Measurements from ENCODE around the gene CRACR2A.

The CRACR2A gene

DNA sequence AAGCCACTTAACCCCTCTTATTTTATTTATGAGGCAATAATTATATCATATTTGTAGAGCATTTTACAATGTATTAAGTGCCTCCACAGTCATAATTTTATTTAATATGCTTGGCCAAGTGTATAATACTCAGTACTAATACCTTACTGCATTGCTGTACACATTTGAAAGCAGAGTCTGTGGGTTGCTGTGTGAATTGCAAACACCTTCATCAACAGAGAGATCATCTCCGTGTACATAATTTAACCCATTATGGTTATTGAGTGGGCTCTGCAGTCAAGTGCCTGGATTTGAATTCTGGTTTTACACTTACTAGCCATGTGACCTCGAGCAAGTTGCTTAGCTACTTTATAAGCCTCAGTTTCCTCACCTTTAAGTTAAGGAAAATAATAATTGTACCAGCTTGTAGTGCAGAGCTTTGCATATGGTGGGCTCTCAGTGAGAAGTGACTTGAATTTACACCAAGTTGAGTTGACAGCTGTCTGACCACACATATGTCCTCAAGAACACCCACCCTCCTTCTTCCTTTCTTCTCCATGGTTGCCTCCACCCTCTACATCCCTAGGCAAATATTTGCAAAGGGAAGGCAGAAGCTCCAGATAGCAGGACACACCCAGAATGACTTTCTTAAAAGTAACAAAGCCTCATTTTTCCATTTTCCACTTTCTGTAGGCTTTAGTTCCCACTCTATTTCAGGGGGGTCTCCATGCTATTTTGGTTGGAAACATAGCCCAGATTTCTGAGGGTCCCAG is 12.3 kb downstream of the CRACR2A start:
- no peak overlapping the region for H3K9ac ChIP-seq (ENCODE audit: low read length)
- no peaks in the 10 kb centered on the region for H3K4me1 ChIP-seq (ENCODE audit: insufficient read depth, low read length, severe bottlenecking)
- peaks cover 27% of the 10 kb centered on the region; the same call in 1 of the 2 replicates for H3K36me3 ChIP-seq (ENCODE audit: insufficient read depth, low read length)
- no peaks in the 10 kb centered on the region for H3F3A ChIP-seq (ENCODE audit: insufficient read depth, low read length)
- no peak overlapping the region for H2AFZ ChIP-seq (ENCODE audit: low read length)
- H3K27ac ChIP-seq (ENCODE audit: low read depth, low read length, poor library complexity, severe bottlenecking), result no peak overlapping the region
- no peak overlapping the region for H3K4me2 ChIP-seq (ENCODE audit: low read length)
- H3K4me3 ChIP-seq (ENCODE audit: low read depth, low read length, poor library complexity, severe bottlenecking), result no peak overlapping the region
- H3K9me2 ChIP-seq (ENCODE audit: low read depth, low read length), result no peaks in the 10 kb centered on the region
- no peaks in the 10 kb centered on the region for H3K9me3 ChIP-seq (ENCODE audit: low read length)
- no peak for TF ChIP-seq EZH2 (IDR thresholded peaks at IDR 0.05; ENCODE audit: borderline replicate concordance, low read length)
- TF ChIP-seq, protein P1, sequence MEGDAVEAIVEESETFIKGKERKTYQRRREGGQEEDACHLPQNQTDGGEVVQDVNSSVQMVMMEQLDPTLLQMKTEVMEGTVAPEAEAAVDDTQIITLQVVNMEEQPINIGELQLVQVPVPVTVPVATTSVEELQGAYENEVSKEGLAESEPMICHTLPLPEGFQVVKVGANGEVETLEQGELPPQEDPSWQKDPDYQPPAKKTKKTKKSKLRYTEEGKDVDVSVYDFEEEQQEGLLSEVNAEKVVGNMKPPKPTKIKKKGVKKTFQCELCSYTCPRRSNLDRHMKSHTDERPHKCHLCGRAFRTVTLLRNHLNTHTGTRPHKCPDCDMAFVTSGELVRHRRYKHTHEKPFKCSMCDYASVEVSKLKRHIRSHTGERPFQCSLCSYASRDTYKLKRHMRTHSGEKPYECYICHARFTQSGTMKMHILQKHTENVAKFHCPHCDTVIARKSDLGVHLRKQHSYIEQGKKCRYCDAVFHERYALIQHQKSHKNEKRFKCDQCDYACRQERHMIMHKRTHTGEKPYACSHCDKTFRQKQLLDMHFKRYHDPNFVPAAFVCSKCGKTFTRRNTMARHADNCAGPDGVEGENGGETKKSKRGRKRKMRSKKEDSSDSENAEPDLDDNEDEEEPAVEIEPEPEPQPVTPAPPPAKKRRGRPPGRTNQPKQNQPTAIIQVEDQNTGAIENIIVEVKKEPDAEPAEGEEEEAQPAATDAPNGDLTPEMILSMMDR (IDR thresholded peaks at IDR 0.05; ENCODE audit: low read length), result no peak
- no peaks in the 10 kb centered on the region for H3K79me2 ChIP-seq (ENCODE audit: insufficient read depth, low read length)
- no peaks in the 10 kb centered on the region for H4K20me1 ChIP-seq (ENCODE audit: insufficient read depth, low read length)
- H3K27me3 ChIP-seq (ENCODE audit: insufficient read depth, low read length), result no peaks in the 10 kb centered on the region

DNA sequence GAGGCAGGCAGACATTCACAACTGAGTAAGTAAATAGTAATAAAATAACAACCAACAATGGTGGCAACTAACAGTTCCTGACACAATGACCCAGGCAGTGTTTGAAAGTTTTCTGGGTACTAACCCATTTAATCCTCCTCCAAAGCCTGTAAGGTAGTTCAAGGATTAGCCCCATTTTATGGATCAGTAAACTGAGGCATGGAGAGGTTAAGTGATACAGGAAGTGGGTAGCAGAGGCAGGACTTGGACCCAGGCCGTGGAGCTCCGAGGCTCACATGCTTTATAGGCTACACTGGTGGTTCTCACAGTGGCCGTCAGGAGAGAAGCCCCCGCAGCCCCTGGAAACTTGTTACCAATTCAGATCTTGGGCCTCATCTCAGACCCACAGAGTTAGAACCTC is 17.5 kb downstream of the CRACR2A start:
- H3K36me3 ChIP-seq (ENCODE audit: insufficient read depth, low read length), result peaks cover 28% of the 10 kb centered on the region
- no peaks in the 10 kb centered on the region for H3K9me2 ChIP-seq (ENCODE audit: low read depth, low read length)
- no peaks in the 10 kb centered on the region for H4K20me1 ChIP-seq (ENCODE audit: insufficient read depth, low read length)
- H3F3A ChIP-seq (ENCODE audit: insufficient read depth, low read length), result no peaks in the 10 kb centered on the region
- H2AFZ ChIP-seq (ENCODE audit: low read length), result no peak overlapping the region
- no peaks in the 10 kb centered on the region for H3K79me2 ChIP-seq (ENCODE audit: insufficient read depth, low read length)
- H3K9ac ChIP-seq (ENCODE audit: low read length), result no peak overlapping the region
- no peak overlapping the region for H3K4me3 ChIP-seq (ENCODE audit: low read depth, low read length, poor library complexity, severe bottlenecking)
- no peaks in the 10 kb centered on the region for H3K27me3 ChIP-seq (ENCODE audit: insufficient read depth, low read length)
- no peak for TF ChIP-seq EZH2 (IDR thresholded peaks at IDR 0.05; ENCODE audit: borderline replicate concordance, low read length)
- TF ChIP-seq, protein P1 (IDR thresholded peaks at IDR 0.05; ENCODE audit: low read length), result no peak
- H3K4me2 ChIP-seq (ENCODE audit: low read length), result no peak overlapping the region
- H3K27ac ChIP-seq (ENCODE audit: low read depth, low read length, poor library complexity, severe bottlenecking), result no peak overlapping the region
- H3K4me1 ChIP-seq (ENCODE audit: insufficient read depth, low read length, severe bottlenecking), result no peaks in the 10 kb centered on the region
- H3K9me3 ChIP-seq (ENCODE audit: low read length), result no peaks in the 10 kb centered on the region

DNA sequence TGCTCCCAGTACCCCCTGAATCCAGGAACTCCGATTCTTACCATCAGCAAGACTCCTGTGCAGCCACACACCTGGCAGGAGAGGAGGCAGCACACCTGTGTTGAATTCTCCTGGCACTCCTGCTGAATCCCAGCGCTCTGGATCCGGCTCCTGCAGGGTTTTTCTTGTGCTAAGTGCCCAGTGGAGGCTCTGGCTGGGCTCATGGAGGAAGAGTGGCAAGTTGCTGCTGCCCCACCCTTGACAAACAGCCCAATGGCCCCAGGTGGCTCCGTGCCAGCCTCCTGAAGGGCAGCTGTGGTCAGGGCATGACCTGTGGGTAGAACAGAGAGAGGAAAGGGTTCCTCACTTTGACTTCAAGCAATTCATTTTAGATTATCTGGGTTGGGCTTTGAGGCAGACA is 20.0 kb downstream of the CRACR2A start:
- Histone ChIP-seq H3K36me3 (ENCODE audit: insufficient read depth, low read length) (peaks cover 47% of the 10 kb centered on the region), H3K4me2 (ENCODE audit: low read length) (no peak overlapping the region), H3K4me1 (ENCODE audit: insufficient read depth, low read length, severe bottlenecking) (no peaks in the 10 kb centered on the region), H3F3A (ENCODE audit: insufficient read depth, low read length) (no peaks in the 10 kb centered on the region), H3K27me3 (ENCODE audit: insufficient read depth, low read length) (no peaks in the 10 kb centered on the region), H3K9me3 (ENCODE audit: low read length) (no peaks in the 10 kb centered on the region), H2AFZ (ENCODE audit: low read length) (no peak overlapping the region), H3K79me2 (ENCODE audit: insufficient read depth, low read length) (no peaks in the 10 kb centered on the region), H3K9me2 (ENCODE audit: low read depth, low read length) (no peaks in the 10 kb centered on the region), H4K20me1 (ENCODE audit: insufficient read depth, low read length) (no peaks in the 10 kb centered on the region), H3K9ac (ENCODE audit: low read length) (no peak overlapping the region), H3K27ac (ENCODE audit: low read depth, low read length, poor library complexity, severe bottlenecking) (no peak overlapping the region), H3K4me3 (ENCODE audit: low read depth, low read length, poor library complexity, severe bottlenecking) (no peak overlapping the region)
- no peak for TF ChIP-seq EZH2 (IDR thresholded peaks at IDR 0.05; ENCODE audit: borderline replicate concordance, low read length)
- TF ChIP-seq, protein P1 (IDR thresholded peaks at IDR 0.05; ENCODE audit: low read length), result no peak

Data from OCI-LY1 (cell line).